Panc1 (cell line): ENCODE data around the gene GLTP.

Source experiments
- TCF7L2 ChIP-seq: IDR thresholded peaks from 2 replicates; pipeline ENCODE4 v1.6.1; 2011; ENCODE audit warnings: mild to moderate bottlenecking, low read depth, low read length, inconsistent platforms
- TF ChIP-seq, protein P1 (sequence below): fragments of 450-650 bp; IDR thresholded peaks from 2 replicates; pipeline ENCODE4 v1.5.1; 2017; ENCODE audit warnings: mild to moderate bottlenecking

DNA sequence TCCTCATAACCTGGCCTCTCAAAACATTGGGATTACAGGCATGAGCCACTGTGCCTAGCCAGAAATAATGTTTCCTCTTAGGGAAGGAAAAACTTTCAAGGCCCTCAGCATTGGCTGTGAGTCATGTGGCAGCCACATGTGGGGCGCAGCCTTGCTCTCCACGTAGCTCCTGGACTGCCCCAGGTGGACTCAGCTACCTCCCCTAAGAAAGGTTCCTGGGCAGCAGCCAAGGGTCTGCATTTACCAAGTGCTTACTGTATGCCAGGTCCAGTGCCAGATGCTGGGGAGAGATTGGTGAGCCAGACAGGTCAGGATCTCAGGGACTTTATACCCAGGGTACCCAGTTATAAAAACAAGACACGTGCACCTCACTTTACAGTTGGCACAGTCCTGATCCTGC, 43.4 kb downstream of the GLTP start:
- TF ChIP-seq, protein P1, sequence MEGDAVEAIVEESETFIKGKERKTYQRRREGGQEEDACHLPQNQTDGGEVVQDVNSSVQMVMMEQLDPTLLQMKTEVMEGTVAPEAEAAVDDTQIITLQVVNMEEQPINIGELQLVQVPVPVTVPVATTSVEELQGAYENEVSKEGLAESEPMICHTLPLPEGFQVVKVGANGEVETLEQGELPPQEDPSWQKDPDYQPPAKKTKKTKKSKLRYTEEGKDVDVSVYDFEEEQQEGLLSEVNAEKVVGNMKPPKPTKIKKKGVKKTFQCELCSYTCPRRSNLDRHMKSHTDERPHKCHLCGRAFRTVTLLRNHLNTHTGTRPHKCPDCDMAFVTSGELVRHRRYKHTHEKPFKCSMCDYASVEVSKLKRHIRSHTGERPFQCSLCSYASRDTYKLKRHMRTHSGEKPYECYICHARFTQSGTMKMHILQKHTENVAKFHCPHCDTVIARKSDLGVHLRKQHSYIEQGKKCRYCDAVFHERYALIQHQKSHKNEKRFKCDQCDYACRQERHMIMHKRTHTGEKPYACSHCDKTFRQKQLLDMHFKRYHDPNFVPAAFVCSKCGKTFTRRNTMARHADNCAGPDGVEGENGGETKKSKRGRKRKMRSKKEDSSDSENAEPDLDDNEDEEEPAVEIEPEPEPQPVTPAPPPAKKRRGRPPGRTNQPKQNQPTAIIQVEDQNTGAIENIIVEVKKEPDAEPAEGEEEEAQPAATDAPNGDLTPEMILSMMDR = no peak
- no peak for TF ChIP-seq TCF7L2
